ENCODE data around the gene LY6G5C. TPM values are rescaled to one million over a fixed set of nuclear protein-coding genes. Genes with fewer than 3 reads are reported as not detected.

LY6G5C gene
- total RNA-seq, 1 donor from 2014 or later: 13.8 TPM

DNA sequence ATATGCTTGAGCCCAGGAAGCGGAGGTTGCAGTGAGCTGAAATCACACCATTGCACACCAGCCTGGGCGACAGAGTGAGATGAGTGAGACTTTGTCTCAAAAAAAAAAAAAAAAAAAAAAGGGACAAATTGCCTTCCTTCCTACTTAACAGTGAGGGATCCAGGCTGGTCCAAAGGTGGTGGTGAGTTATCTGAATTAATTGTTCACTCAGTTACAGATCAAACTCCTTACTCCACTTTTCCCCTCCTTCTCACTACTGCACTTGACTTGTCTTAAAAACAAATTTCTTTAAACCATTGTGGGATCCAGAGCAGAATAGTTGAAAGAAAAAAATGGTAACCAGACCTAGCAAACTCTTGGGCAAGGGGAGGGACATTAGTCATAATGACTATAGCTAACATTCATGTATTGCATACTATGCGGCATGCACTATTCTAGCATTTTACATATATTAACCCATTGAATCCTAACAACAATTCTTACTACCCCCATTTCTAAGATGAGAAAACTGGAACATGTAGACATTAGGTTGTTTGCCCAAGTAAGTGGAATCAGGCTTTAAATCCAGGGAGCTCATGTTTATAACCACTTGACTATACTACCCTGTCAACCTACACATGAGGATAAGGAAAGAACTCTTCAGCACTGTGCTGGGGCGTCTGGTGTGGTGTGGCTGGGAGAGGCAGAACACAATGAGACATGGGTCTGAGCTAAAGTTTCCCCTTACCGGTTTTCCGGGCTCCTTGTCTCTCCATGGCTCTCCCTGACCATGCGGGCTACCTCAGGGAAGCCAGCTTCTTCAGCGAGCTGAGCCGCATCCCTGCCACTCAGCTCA, 17.5 kb downstream of the LY6G5C start:
- no peak for DNase-seq
- TF ChIP-seq, protein P1, sequence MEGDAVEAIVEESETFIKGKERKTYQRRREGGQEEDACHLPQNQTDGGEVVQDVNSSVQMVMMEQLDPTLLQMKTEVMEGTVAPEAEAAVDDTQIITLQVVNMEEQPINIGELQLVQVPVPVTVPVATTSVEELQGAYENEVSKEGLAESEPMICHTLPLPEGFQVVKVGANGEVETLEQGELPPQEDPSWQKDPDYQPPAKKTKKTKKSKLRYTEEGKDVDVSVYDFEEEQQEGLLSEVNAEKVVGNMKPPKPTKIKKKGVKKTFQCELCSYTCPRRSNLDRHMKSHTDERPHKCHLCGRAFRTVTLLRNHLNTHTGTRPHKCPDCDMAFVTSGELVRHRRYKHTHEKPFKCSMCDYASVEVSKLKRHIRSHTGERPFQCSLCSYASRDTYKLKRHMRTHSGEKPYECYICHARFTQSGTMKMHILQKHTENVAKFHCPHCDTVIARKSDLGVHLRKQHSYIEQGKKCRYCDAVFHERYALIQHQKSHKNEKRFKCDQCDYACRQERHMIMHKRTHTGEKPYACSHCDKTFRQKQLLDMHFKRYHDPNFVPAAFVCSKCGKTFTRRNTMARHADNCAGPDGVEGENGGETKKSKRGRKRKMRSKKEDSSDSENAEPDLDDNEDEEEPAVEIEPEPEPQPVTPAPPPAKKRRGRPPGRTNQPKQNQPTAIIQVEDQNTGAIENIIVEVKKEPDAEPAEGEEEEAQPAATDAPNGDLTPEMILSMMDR (IDR thresholded peaks at IDR 0.05; ENCODE audit: partially characterized antibody, unreplicated experiment): no peak
- H3K4me1 Mint-ChIP-seq (ENCODE audit: low read depth, unreplicated experiment): peaks cover 26% of the 10 kb centered on the region
- peaks cover 11% of the 10 kb centered on the region for H3K9me3 Mint-ChIP-seq (ENCODE audit: unreplicated experiment)
- H3K27ac Mint-ChIP-seq (ENCODE audit: unreplicated experiment): peak overlapping the region; percentile 99
- peak overlapping the region; percentile 97 for H3K4me3 Mint-ChIP-seq (ENCODE audit: unreplicated experiment)
- peaks cover 16% of the 10 kb centered on the region for H3K27me3 Mint-ChIP-seq (ENCODE audit: unreplicated experiment)
- no peaks in the 10 kb centered on the region for H3K36me3 Mint-ChIP-seq (ENCODE audit: unreplicated experiment)

DNA sequence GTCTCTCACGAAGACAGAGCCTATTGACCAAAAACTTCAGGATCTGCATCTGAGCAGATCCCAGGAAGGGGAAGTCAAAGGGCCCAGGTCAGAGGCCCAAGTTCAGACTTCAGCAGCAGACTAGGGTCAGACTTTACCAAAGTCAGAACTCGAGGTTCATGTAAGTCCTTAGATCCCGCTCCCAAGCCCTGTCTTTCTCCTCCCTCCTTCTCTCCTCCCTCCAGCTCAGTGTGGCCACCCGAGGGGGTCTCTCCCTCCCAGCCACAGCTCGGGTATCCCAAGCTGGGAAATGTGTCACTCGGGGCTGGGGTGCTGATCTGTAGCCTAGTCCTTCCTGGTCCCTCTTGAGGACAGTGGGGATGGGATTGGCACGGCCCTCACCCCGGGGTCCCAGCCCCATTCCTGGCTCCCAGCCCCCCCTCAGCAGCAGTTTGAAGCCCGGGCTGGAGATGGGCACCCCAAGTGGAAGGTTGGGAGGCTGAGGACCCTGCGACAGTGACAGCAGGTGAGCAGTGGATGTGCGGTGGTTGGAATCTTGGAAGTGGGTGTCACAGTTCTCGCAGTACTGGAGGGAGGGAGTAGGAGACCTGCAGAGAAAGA, 18.6 kb downstream of the LY6G5C start:
- Mint-ChIP-seq H3K27me3 (ENCODE audit: unreplicated experiment) (peaks cover 18% of the 10 kb centered on the region), H3K36me3 (ENCODE audit: unreplicated experiment) (no peaks in the 10 kb centered on the region), H3K9me3 (ENCODE audit: unreplicated experiment) (peaks cover 11% of the 10 kb centered on the region), H3K27ac (ENCODE audit: unreplicated experiment) (peak overlapping the region; percentile 79), H3K4me3 (ENCODE audit: unreplicated experiment) (peak overlapping the region; percentile 79), H3K4me1 (ENCODE audit: low read depth, unreplicated experiment) (peaks cover 30% of the 10 kb centered on the region)
- DNase-seq: no peak
- TF ChIP-seq, protein P1 (IDR thresholded peaks at IDR 0.05; ENCODE audit: partially characterized antibody, unreplicated experiment): no peak

DNA sequence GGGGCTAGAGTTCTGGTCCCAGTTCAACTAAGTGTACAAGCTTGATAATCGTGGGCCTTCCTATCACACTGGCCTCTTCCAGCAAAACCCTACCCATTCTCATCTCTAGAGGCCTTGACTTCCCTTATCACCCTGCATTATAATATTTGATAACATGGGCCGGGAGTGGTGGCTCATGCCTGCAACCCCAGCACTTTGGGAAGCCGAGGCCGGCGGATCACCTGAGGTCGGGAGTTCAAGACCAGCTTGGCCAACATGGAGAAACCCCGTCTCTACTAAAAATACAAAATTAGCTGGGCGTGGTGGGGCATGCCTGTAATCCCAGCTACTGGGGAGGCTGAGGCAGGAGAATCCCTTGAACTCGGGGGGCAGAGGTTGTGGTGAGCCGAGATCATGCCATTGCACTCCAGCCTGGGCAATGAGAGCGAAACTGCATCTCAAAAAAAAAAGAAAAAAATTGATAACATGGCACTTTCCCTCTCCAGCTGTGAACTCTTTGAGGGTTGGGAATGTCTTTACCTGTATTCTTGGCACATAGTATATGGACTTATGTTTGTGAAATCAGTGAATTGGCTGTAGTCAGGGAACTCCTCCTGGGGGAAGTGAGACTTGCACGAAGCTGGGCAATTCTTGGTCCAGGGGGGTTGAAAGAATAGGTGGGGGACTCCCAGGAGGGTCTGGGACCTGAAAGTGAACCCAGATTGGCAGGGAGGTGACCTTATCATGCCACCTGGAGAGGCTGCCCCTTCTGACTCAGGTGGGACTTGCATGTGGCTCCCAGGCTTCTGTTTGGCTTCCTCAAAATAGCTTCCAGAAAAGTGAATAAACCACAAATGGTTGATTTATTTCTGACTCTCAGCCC, 19.4 kb downstream of the LY6G5C start:
- Mint-ChIP-seq H3K36me3 (ENCODE audit: unreplicated experiment) (no peaks in the 10 kb centered on the region), H3K4me3 (ENCODE audit: unreplicated experiment) (peak overlapping the region; percentile 83), H3K4me1 (ENCODE audit: low read depth, unreplicated experiment) (peaks cover 28% of the 10 kb centered on the region)

DNA sequence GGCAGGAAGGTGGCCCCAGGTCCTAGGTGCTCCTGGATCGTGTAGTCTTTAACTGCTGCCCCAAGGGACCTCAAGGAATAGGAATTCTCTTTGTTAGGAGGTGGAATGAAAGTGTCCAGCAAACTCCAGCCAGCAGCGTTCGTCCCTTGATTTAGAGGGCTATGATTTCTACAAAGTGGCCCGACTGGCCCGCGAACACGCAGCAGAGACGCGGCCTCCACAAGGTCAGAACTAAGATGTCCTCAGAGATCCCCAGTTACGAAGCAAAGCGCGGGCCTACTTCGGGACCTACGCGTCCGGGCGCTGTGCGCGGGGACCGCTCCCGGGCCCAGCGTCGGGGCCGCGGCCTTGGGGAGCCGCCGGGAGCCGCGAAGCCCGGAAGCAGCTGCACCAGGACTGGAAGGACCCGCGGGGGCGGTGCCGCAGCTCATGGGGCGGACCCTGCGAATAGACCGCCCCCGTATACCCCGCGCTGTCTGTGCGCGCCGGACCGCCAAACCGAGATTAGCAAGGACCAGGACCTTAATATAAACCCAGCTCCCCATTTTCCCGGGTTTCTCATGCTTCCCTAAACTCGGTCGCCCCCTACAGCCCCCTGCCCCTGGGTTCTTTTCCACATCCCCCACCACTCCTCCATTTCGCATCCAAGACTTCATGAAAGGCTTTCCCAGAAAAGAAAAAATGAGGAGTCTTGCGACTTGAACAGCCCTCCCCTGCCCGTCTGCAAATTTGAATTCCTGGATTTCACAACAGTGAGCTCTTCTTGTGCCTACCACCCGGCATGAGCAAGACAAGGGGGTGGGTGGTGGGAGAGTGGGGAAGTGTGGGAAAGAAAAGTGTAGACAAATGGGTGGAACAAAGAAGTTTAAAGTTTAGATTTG, 20.2 kb downstream of the LY6G5C start, which contains the start of gene C6orf47:
TSS of gene C6orf47 (minus strand) at position 398 of the 881 bp plus-strand sequence. CDS start 831 bp downstream, outside the sequence.
- Mint-ChIP-seq H3K4me1 (ENCODE audit: low read depth, unreplicated experiment) (peaks cover 29% of the 10 kb centered on the region), H3K27me3 (ENCODE audit: unreplicated experiment) (peaks cover 22% of the 10 kb centered on the region), H3K36me3 (ENCODE audit: unreplicated experiment) (peaks cover 2% of the 10 kb centered on the region), H3K9me3 (ENCODE audit: unreplicated experiment) (peaks cover 9% of the 10 kb centered on the region), H3K27ac (ENCODE audit: unreplicated experiment) (peak within 1 kb of the TSS; percentile 92), H3K4me3 (ENCODE audit: unreplicated experiment) (peak within 1 kb of the TSS; percentile 93)
- TF ChIP-seq, protein P1 (IDR thresholded peaks at IDR 0.05; ENCODE audit: partially characterized antibody, unreplicated experiment): no peak
- peak; percentile 86 for DNase-seq

More for the DNA sequence above, 19.4 kb downstream of the LY6G5C start:
- peaks cover 11% of the 10 kb centered on the region for H3K9me3 Mint-ChIP-seq (ENCODE audit: unreplicated experiment)
- H3K27ac Mint-ChIP-seq (ENCODE audit: unreplicated experiment): peak overlapping the region; percentile 50
- no peak for DNase-seq
- peaks cover 19% of the 10 kb centered on the region for H3K27me3 Mint-ChIP-seq (ENCODE audit: unreplicated experiment)
- TF ChIP-seq, protein P1 (IDR thresholded peaks at IDR 0.05; ENCODE audit: partially characterized antibody, unreplicated experiment): no peak

All from glutamatergic neuron (in vitro differentiated cells).